IMR-90 (cell line): ENCODE results near the gene POU3F3. TPM values are rescaled to one million over a fixed set of nuclear protein-coding genes. Genes with fewer than 3 reads are reported as not detected.

ENCODE experiments used
- ATAC-seq: fragments of 200-7000 bp; cut with Tn5 transposase; 2 replicates; pipeline ENCODE4 v1.9.1; 2020; ENCODE audit warnings: low read depth, mild to moderate bottlenecking, moderate library complexity
- BruUV-seq: library from RNA; stranded (reverse); fragments of 400-500 nt; replicated peaks from 2 replicates; lab custom pipeline; 2021; lab: Mats Ljungman, UMichigan
- CTCF ChIA-PET: fragments of 300-600 bp; formaldehyde crosslinking; extraction: SDS; loops from one replicate; lab custom pipeline; 2021; ENCODE audit warnings: antibody characterized with exemption; lab: Yijun Ruan, JAX
- POLR2A ChIA-PET: fragments of 300-600 bp; sonication (Branson Sonifier 250); formaldehyde crosslinking; loops from one replicate; lab custom pipeline; 2022; ENCODE audit warnings: antibody characterized with exemption; ENCODE audit not compliant: unreplicated experiment; lab: Charles Lee
- DNase-seq: peaks from one replicate; pipeline ENCODE4 v3.0.0; 2013
- H2AFZ ChIP-seq: replicated peaks from 2 replicates; pipeline ENCODE3; 2013; ENCODE audit warnings: low read length, mild to moderate bottlenecking; ENCODE audit not compliant: poor library complexity
- H2AK5ac ChIP-seq: 2 replicates; pipeline ENCODE4 v1.6.1; 2013; ENCODE audit warnings: low read depth, low read length, inconsistent platforms
- H2AK9ac ChIP-seq: replicated peaks from 2 replicates; pipeline ENCODE3; 2013; ENCODE audit warnings: mild to moderate bottlenecking, low read depth, low read length, moderate library complexity; ENCODE audit not compliant: poor library complexity
- H2BK120ac ChIP-seq: 2 replicates; pipeline ENCODE4 v1.6.1; 2013; ENCODE audit warnings: low read depth, low read length, inconsistent platforms
- H2BK15ac ChIP-seq: 3 replicates; pipeline ENCODE4 v1.6.1; 2013; ENCODE audit warnings: low read depth, low read length, inconsistent platforms
- H2BK20ac ChIP-seq: 2 replicates; pipeline ENCODE4 v1.6.1; 2013; ENCODE audit warnings: low read depth, mild to moderate bottlenecking, inconsistent platforms, low read length, moderate library complexity
- H2BK5ac ChIP-seq: 2 replicates; pipeline ENCODE4 v1.6.1; 2013; ENCODE audit warnings: mild to moderate bottlenecking, low read depth, low read length, inconsistent platforms; ENCODE audit not compliant: poor library complexity, severe bottlenecking
- H3K14ac ChIP-seq: replicated peaks from 2 replicates; pipeline ENCODE4 v1.6.1; 2013; ENCODE audit warnings: low read depth, low read length, inconsistent platforms
- H3K18ac ChIP-seq: 2 replicates; pipeline ENCODE4 v1.6.1; 2013; ENCODE audit warnings: low read depth, low read length, control low read depth
- H3K23ac ChIP-seq: 2 replicates; pipeline ENCODE4 v1.6.1; 2013; ENCODE audit warnings: low read depth, low read length, inconsistent platforms
- H3K27ac ChIP-seq: 2 replicates; pipeline ENCODE4 v1.5.1; 2013; ENCODE audit warnings: mild to moderate bottlenecking, control low read depth, low read length; ENCODE audit not compliant: insufficient read depth
- H3K27me3 ChIP-seq: 2 replicates; pipeline ENCODE4 v1.6.1; 2013; ENCODE audit warnings: low read length; ENCODE audit not compliant: control insufficient read depth, insufficient read depth
- H3K36me3 ChIP-seq: 2 replicates; pipeline ENCODE4 v1.6.1; 2013; ENCODE audit warnings: low read length, mixed read lengths; ENCODE audit not compliant: control insufficient read depth, insufficient read depth
- H3K4ac ChIP-seq: 2 replicates; pipeline ENCODE4 v1.6.1; 2013; ENCODE audit warnings: low read depth, low read length, inconsistent platforms
- H3K4me1 ChIP-seq: 2 replicates; pipeline ENCODE4 v1.6.1; 2013; ENCODE audit warnings: low read length, mixed read lengths; ENCODE audit not compliant: control insufficient read depth, insufficient read depth
- H3K4me2 ChIP-seq: 2 replicates; pipeline ENCODE4 v1.6.1; 2013; ENCODE audit warnings: low read depth, mild to moderate bottlenecking, control low read depth, low read length, moderate library complexity
- H3K4me3 ChIP-seq: 2 replicates; pipeline ENCODE4 v1.5.1; 2013; ENCODE audit warnings: low read depth, mild to moderate bottlenecking, control low read depth, low read length, moderate library complexity; ENCODE audit not compliant: insufficient read depth
- H3K56ac ChIP-seq: 2 replicates; pipeline ENCODE4 v1.6.1; 2013; ENCODE audit warnings: low read length, inconsistent platforms; ENCODE audit not compliant: insufficient read depth; ENCODE audit errors: extremely low read depth
- H3K79me1 ChIP-seq, 2 experiments: 2 replicates each; pipeline ENCODE4 v1.6.1; 2013; ENCODE audit warnings: low read length in 2 of 2, inconsistent platforms in 1 of 2, low read depth in 1 of 2
- H3K9ac ChIP-seq: 2 replicates; pipeline ENCODE4 v1.6.1; 2013; ENCODE audit warnings: low read depth, low read length, control low read depth
- H3K9me1 ChIP-seq: 2 replicates; pipeline ENCODE4 v1.6.1; 2013; ENCODE audit warnings: low read length, inconsistent platforms; ENCODE audit not compliant: insufficient read depth
- H3K9me3 ChIP-seq: 2 replicates; pipeline ENCODE4 v1.6.1; 2013; ENCODE audit warnings: low read length; ENCODE audit not compliant: control insufficient read depth, insufficient read depth
- H4K20me1 ChIP-seq: 2 replicates; pipeline ENCODE4 v1.6.1; 2013; ENCODE audit warnings: low read length, inconsistent platforms; ENCODE audit not compliant: insufficient read depth
- H4K5ac ChIP-seq: 2 replicates; pipeline ENCODE4 v1.6.1; 2013; ENCODE audit warnings: mild to moderate bottlenecking, low read depth, low read length, control low read depth
- H4K8ac ChIP-seq, 2 experiments: 2 replicates each; pipeline ENCODE4 v1.6.1; 2013; ENCODE audit warnings: low read depth in 2 of 2, low read length in 2 of 2, control low read depth in 1 of 2, inconsistent platforms in 1 of 2
- H4K91ac ChIP-seq: 2 replicates; pipeline ENCODE4 v1.6.1; 2013; ENCODE audit warnings: low read depth, low read length, inconsistent platforms; ENCODE audit not compliant: insufficient read depth
- BHLHE40 ChIP-seq: fragments of 150-350 bp; IDR thresholded peaks from 2 replicates; pipeline ENCODE4 v1.6.1; 2016; ENCODE audit warnings: mild to moderate bottlenecking, low read depth, low read length
- CEBPB ChIP-seq: IDR thresholded peaks from 2 replicates; pipeline ENCODE4 v1.6.1; 2012; ENCODE audit warnings: low read depth, low read length, improper control_type of control experiment
- CHD1 ChIP-seq: IDR thresholded peaks from 2 replicates; pipeline ENCODE4 v1.6.1; 2012; ENCODE audit warnings: low read depth, low read length, improper control_type of control experiment
- FOS ChIP-seq: fragments of 150-350 bp; IDR thresholded peaks from 2 replicates; pipeline ENCODE4 v1.6.1; 2016; ENCODE audit warnings: low read depth, low read length
- MAFK ChIP-seq: IDR thresholded peaks from 2 replicates; pipeline ENCODE4 v1.6.1; 2012; ENCODE audit warnings: low read depth, low read length, improper control_type of control experiment
- MAZ ChIP-seq: IDR thresholded peaks from 2 replicates; pipeline ENCODE4 v1.6.1; 2012; ENCODE audit warnings: low read depth, mild to moderate bottlenecking, low read length, improper control_type of control experiment, moderate library complexity, borderline replicate concordance
- NFE2L2 ChIP-seq: fragments of 150-350 bp; IDR thresholded peaks from 2 replicates; pipeline ENCODE4 v1.6.1; 2016; ENCODE audit warnings: low read depth, mild to moderate bottlenecking, low read length
- POLR2A ChIP-seq: IDR thresholded peaks from 2 replicates; pipeline ENCODE4 v1.6.1; 2012; ENCODE audit warnings: mild to moderate bottlenecking, low read depth, low read length
- RAD21 ChIP-seq: IDR thresholded peaks from 2 replicates; pipeline ENCODE4 v1.6.1; 2012; ENCODE audit warnings: low read length, improper control_type of control experiment
- RCOR1 ChIP-seq: IDR thresholded peaks from 2 replicates; pipeline ENCODE4 v1.6.1; 2012; ENCODE audit warnings: mild to moderate bottlenecking, low read length, improper control_type of control experiment; ENCODE audit not compliant: insufficient replicate concordance
- RFX5 ChIP-seq: IDR thresholded peaks from 2 replicates; pipeline ENCODE4 v1.8.0; 2012; ENCODE audit warnings: low read depth, mild to moderate bottlenecking, low read length, moderate library complexity
- SMC3 ChIP-seq: fragments of 150-350 bp; IDR thresholded peaks from 2 replicates; pipeline ENCODE4 v1.6.1; 2016; ENCODE audit warnings: low read depth, mild to moderate bottlenecking, antibody characterized with exemption, low read length, moderate library complexity
- WGBS, 2 experiments: methylation state at CpG; one replicate each; pipeline versions ENCODE4 v1.1.5 to v1.1.7; 2013; ENCODE audit warnings: missing lambda C conversion rate in 2 of 2; ENCODE audit not compliant: insufficient read length in 1 of 2; ENCODE audit errors: extremely low coverage in 2 of 2; 5-methylcytosine and 5-hydroxymethylcytosine counted together
- dilution Hi-C: fragments of 300-500 bp; cut with HindIII; formaldehyde crosslinking; loops from one replicate; pipeline ENCODE4 v1.14.3; 2018; ENCODE audit warnings: low sequenced_read_pairs; ENCODE audit not compliant: unreplicated experiment
- in situ Hi-C: fragments of 300-500 bp; cut with MboI; formaldehyde crosslinking; loops from 3 replicates; pipeline ENCODE4 v1.14.3; 2019; ENCODE audit warnings: low sequenced_read_pairs, inconsistent platforms, mixed read lengths
- intact Hi-C: fragments of 100-400 bp; cut with micrococcal nuclease; formaldehyde crosslinking; loops from 2 replicates; pipeline ENCODE4 v1.10.0; 2022
- polyA plus RNA-seq, 3 experiments: library from polyadenylated mRNA; depleted of rRNA; stranded (reverse); fragments of >200 nt; gene quantifications; 2 replicates each; pipeline ENCODE4 v1.2.3, GENCODE V29; 2012; ENCODE audit warnings: low replicate concordance in 1 of 3
- total RNA-seq: library from RNA; depleted of rRNA; stranded (reverse); fragments of >200 nt; gene quantifications from 2 replicates; pipeline ENCODE4 v1.2.3, GENCODE V29; 2012
- TF ChIP-seq, protein P1 (sequence below): conservative IDR thresholded peaks from 2 replicates; pipeline ENCODE4 v1.5.1; 2012; ENCODE audit warnings: mild to moderate bottlenecking, low read depth, low read length, improper control_type of control experiment
- TF ChIP-seq, protein P2 (sequence below): fragments of 150-350 bp; IDR thresholded peaks from 2 replicates; pipeline ENCODE4 v1.6.1; 2016; ENCODE audit warnings: low read depth, mild to moderate bottlenecking, low read length, moderate library complexity, borderline replicate concordance
- TF ChIP-seq, protein P3 (sequence below): fragments of 150-350 bp; IDR thresholded peaks from 2 replicates; pipeline ENCODE4 v1.6.1; 2017; ENCODE audit warnings: mild to moderate bottlenecking, antibody characterized with exemption, low read length, low read depth

Gene POU3F3
- total and polyA plus RNA-seq, 2 of the 4 experiments (the other 2 are of a cell fraction): not detected

DNA sequence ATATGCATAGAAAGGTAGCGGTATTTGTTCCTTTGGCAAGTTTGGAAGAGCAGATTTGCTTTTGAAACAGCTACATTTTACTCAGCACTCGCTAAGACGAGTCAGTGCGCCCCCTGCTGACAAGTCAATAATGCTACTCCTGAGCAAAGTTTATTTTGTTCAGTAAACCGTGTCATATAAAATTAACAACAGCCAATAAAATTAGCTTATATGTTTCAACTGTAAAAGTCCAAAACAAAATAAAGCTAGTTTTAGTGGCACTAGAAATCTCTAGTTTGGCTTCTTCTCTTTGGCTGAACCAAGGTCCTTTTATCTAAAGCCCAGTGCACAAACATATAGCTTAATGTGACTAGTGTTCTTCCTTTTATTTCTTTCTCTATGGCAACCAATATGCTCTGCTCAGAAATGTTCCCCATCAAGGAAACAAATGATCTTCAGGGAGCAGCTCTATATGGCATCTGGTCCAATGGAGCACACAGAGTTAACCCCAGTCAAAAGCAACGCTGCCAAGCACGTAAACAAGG, 4.2 kb upstream of the POU3F3 start:
- no peak overlapping the region for H2BK120ac ChIP-seq
- TF ChIP-seq POLR2A (no peak), MAFK (no peak), SMC3 (peak; percentile 48), RCOR1 (no peak), FOS (no peak), BHLHE40 (no peak), RAD21 (peak; percentile 46), NFE2L2 (no peak), CEBPB (no peak), CHD1 (no peak), RFX5 (no peak), MAZ (no peak)
- TF ChIP-seq, protein P1, sequence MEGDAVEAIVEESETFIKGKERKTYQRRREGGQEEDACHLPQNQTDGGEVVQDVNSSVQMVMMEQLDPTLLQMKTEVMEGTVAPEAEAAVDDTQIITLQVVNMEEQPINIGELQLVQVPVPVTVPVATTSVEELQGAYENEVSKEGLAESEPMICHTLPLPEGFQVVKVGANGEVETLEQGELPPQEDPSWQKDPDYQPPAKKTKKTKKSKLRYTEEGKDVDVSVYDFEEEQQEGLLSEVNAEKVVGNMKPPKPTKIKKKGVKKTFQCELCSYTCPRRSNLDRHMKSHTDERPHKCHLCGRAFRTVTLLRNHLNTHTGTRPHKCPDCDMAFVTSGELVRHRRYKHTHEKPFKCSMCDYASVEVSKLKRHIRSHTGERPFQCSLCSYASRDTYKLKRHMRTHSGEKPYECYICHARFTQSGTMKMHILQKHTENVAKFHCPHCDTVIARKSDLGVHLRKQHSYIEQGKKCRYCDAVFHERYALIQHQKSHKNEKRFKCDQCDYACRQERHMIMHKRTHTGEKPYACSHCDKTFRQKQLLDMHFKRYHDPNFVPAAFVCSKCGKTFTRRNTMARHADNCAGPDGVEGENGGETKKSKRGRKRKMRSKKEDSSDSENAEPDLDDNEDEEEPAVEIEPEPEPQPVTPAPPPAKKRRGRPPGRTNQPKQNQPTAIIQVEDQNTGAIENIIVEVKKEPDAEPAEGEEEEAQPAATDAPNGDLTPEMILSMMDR: peak; percentile 68
- TF ChIP-seq, protein P2, sequence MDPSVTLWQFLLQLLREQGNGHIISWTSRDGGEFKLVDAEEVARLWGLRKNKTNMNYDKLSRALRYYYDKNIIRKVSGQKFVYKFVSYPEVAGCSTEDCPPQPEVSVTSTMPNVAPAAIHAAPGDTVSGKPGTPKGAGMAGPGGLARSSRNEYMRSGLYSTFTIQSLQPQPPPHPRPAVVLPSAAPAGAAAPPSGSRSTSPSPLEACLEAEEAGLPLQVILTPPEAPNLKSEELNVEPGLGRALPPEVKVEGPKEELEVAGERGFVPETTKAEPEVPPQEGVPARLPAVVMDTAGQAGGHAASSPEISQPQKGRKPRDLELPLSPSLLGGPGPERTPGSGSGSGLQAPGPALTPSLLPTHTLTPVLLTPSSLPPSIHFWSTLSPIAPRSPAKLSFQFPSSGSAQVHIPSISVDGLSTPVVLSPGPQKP: no peak
- TF ChIP-seq, protein P3, sequence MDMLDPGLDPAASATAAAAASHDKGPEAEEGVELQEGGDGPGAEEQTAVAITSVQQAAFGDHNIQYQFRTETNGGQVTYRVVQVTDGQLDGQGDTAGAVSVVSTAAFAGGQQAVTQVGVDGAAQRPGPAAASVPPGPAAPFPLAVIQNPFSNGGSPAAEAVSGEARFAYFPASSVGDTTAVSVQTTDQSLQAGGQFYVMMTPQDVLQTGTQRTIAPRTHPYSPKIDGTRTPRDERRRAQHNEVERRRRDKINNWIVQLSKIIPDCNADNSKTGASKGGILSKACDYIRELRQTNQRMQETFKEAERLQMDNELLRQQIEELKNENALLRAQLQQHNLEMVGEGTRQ: no peak
- H3K9ac ChIP-seq: no peak overlapping the region
- no peaks in the 10 kb centered on the region for H4K20me1 ChIP-seq
- H3K4me2 ChIP-seq: no peak overlapping the region
- no peaks in the 10 kb centered on the region for H3K79me1 ChIP-seq
- no peak overlapping the region for H3K14ac ChIP-seq
- no peak overlapping the region for H3K18ac ChIP-seq
- H3K4ac ChIP-seq: no peak overlapping the region
- H2BK20ac ChIP-seq: no peak overlapping the region
- H4K5ac ChIP-seq: no peak overlapping the region
- no peak overlapping the region for H2BK5ac ChIP-seq
- dilution Hi-C loops (no loop called here), intact Hi-C loops (no loop called here), in situ Hi-C loops (no loop called here)
- ATAC-seq: peak; percentile 77
- peaks cover 75% of the 10 kb centered on the region for H3K27me3 ChIP-seq
- no peak overlapping the region for H2AK9ac ChIP-seq
- no TSS peak for BruUV-seq
- H3K9me1 ChIP-seq: no peaks in the 10 kb centered on the region
- H4K8ac ChIP-seq: no peak overlapping the region
- no peak overlapping the region for H2AK5ac ChIP-seq
- ChIA-PET CTCF (interaction anchor here (0.7 to 1.5 kb wide), 7 partner anchors 9 to 1689 kb away, joined by 3 to 12 read pairs (median 3); no protein-coding TSS in a partner anchor), POLR2A (interaction anchor here (0.8 kb wide), 1 partner anchor 11 kb away, joined by 3 read pairs; no protein-coding TSS in a partner anchor)
- H3K4me3 ChIP-seq: no peak overlapping the region
- no peak overlapping the region for H2AFZ ChIP-seq
- peaks cover 4% of the 10 kb centered on the region; the same call in 1 of the 2 replicates for H3K9me3 ChIP-seq
- no peak overlapping the region for H3K27ac ChIP-seq
- H3K56ac ChIP-seq: no peak overlapping the region
- no peaks in the 10 kb centered on the region for H3K4me1 ChIP-seq
- H4K91ac ChIP-seq: no peak overlapping the region
- DNase-seq: peak; percentile 45
- H2BK15ac ChIP-seq: no peak overlapping the region
- no CpG with 5 or more reads among the region's 7 CpGs for WGBS, 2 experiments
- no peaks in the 10 kb centered on the region for H3K36me3 ChIP-seq
- H3K23ac ChIP-seq: no peak overlapping the region
